AG04450 (cell line): ENCODE results near the gene MTFR2. TPM values are rescaled to one million over a fixed set of nuclear protein-coding genes. Genes with fewer than 3 reads are reported as not detected.

Experiments
- CTCF ChIA-PET: fragments of 300-600, 350-600 bp; formaldehyde crosslinking; extraction: SDS; loops from one replicate; lab custom pipeline; 2022; ENCODE audit warnings: antibody characterized with exemption, inconsistent platforms; lab: Charles Lee
- POLR2A ChIA-PET: fragments of 350-600 bp; formaldehyde crosslinking; extraction: SDS; loops from one replicate; lab custom pipeline; 2021; ENCODE audit warnings: antibody characterized with exemption, inconsistent platforms; lab: Yijun Ruan, JAX
- DNase-seq: peaks from one replicate; pipeline ENCODE4 v3.0.0-alpha.2; 2011; ENCODE audit warnings: low read depth, low spot score
- H3K27ac ChIP-seq: one replicate; pipeline ENCODE4 v1.5.1; 2012; ENCODE audit warnings: low read depth, low read length, control low read depth
- H3K27me3 ChIP-seq: one replicate; pipeline ENCODE4 v1.6.0; 2012; ENCODE audit warnings: low read length; ENCODE audit not compliant: control insufficient read depth, insufficient read depth
- H3K4me3 ChIP-seq: 2 replicates; pipeline ENCODE4 v1.5.1; 2011; ENCODE audit warnings: mild to moderate bottlenecking, low read depth, low read length, control low read depth
- H3K9me3 ChIP-seq: 2 replicates; pipeline ENCODE4 v1.5.1; 2012; ENCODE audit warnings: low read length; ENCODE audit not compliant: control insufficient read depth, insufficient read depth
- polyA plus RNA-seq: library from polyadenylated mRNA; depleted of rRNA; stranded (reverse); fragments of >200 nt; gene quantifications from 2 replicates; pipeline ENCODE4 v1.2.3, GENCODE V29; 2011
- TF ChIP-seq, protein P1 (sequence below): IDR thresholded peaks from 2 replicates; pipeline ENCODE4 v1.5.1; 2011; ENCODE audit warnings: low read depth, low read length, control low read depth, inconsistent platforms

MTFR2 gene
- polyA plus RNA-seq, 1 experiment = 3.3 TPM

DNA sequence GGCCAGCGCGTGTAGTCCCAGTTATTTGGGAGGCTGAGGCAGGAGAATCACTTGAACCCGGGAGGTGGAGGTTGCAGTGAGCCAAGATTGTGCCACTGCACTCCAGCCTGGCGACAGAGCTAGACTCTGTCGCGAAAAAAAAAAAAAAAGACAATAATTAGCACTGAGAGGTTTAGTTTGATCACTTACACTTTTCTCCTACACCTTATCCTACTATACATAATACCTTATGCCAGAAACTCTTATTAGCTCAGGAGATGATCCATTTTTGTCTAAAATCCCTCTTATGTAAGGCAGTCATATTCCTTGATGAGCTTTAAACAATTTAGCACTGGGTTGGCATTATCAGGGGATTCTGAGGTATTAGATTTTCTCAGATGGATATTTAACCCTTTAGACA lies 3.6 kb upstream of the MTFR2 start:
- H3K27ac ChIP-seq = no peak overlapping the region
- POLR2A ChIA-PET = interaction anchor here (0.7 kb wide), 2 partner anchors 18 to 20 kb away, joined by 3 to 4 read pairs; no protein-coding TSS in a partner anchor
- no peak overlapping the region for H3K4me3 ChIP-seq
- CTCF ChIA-PET = interaction anchor here (0.9 kb wide), 1 partner anchor 28 kb away, joined by 7 read pairs; no protein-coding TSS in a partner anchor
- TF ChIP-seq, protein P1, sequence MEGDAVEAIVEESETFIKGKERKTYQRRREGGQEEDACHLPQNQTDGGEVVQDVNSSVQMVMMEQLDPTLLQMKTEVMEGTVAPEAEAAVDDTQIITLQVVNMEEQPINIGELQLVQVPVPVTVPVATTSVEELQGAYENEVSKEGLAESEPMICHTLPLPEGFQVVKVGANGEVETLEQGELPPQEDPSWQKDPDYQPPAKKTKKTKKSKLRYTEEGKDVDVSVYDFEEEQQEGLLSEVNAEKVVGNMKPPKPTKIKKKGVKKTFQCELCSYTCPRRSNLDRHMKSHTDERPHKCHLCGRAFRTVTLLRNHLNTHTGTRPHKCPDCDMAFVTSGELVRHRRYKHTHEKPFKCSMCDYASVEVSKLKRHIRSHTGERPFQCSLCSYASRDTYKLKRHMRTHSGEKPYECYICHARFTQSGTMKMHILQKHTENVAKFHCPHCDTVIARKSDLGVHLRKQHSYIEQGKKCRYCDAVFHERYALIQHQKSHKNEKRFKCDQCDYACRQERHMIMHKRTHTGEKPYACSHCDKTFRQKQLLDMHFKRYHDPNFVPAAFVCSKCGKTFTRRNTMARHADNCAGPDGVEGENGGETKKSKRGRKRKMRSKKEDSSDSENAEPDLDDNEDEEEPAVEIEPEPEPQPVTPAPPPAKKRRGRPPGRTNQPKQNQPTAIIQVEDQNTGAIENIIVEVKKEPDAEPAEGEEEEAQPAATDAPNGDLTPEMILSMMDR = no peak
- no peak for DNase-seq
- H3K27me3 ChIP-seq = no peaks in the 10 kb centered on the region
- H3K9me3 ChIP-seq = no peaks in the 10 kb centered on the region

DNA sequence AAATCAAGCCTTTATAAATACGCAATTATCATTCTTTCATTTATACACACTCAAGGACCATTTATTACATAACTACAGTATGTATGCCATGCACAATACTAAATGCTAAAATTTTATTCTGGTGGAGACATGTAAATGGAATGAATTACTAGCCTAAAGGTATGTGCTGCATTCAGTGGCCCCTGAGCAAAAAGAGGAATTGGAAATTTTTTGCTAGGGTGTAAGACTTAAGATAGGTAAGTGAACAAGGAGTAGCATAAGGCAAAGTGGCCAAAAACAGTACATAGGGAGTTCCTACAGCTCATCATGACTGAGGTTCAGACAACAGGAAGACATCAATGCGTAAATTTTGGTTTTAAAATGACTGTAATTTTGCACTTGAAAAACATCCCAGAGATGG lies 2.3 kb upstream of the MTFR2 start:
- TF ChIP-seq, protein P1 = no peak
- H3K27me3 ChIP-seq = no peaks in the 10 kb centered on the region
- no peak overlapping the region for H3K27ac ChIP-seq
- ChIA-PET POLR2A (interaction anchor here (3.2 kb wide), 1 partner anchor 37 kb away, joined by 24 read pairs; the partner anchor contains the start of gene BCLAF1), CTCF (interaction anchor here (0.7 to 1.5 kb wide), 2 partner anchors 26 to 737 kb away, joined by 3 to 5 read pairs; no protein-coding TSS in a partner anchor)
- no peak overlapping the region for H3K4me3 ChIP-seq
- no peaks in the 10 kb centered on the region for H3K9me3 ChIP-seq
- no peak for DNase-seq

DNA sequence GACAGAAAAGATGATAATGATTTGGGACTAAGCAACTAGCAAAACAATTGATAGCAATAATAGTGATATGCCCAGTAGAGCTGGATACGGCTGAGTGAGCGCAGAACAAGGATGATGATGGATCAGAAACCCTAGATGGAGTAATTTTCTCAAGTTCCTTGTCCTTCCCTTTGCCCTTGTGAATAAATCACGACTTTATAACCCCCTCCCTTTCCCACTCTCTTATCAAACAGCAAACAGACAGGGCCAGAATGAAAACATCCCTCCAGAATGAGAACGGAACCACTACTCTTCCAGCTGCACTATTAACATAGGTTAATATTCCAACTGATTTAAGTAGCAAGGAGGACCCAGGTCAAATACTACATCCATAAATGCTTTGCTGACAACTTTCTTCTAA lies 1.3 kb upstream of the MTFR2 start:
- TF ChIP-seq, protein P1 = no peak
- Histone ChIP-seq H3K27ac (no peak overlapping the region), H3K27me3 (no peaks in the 10 kb centered on the region), H3K9me3 (no peaks in the 10 kb centered on the region), H3K4me3 (peak overlapping the region; percentile 91; the same call in 1 of the 2 replicates)
- ChIA-PET CTCF (interaction anchor here (0.9 to 1.5 kb wide), 2 partner anchors 25 to 295 kb away, joined by 3 to 5 read pairs; no protein-coding TSS in a partner anchor), POLR2A (interaction anchor here (3.2 kb wide), 1 partner anchor 38 kb away, joined by 24 read pairs; the partner anchor contains the start of gene BCLAF1)
- DNase-seq = no peak

DNA sequence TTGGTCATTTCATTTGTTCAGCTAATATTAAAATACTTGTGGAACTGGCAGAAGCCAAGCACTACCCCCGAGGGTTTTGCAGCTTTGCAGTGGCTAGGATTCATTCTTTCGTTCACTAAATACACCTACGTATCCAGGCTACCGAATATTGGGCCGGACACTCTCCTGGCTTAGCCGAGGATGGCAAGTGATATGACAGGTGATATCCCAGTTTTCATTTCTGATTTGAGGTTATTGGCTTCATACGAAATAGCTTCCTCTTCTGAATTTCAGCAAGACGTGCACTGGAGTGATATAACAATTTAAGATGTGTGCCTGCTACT lies 536 bp upstream of the MTFR2 start:
- H3K9me3 ChIP-seq = no peaks in the 10 kb centered on the region
- H3K27ac ChIP-seq = peak overlapping the region; percentile 59
- H3K27me3 ChIP-seq = no peaks in the 10 kb centered on the region
- TF ChIP-seq, protein P1 = no peak
- ChIA-PET POLR2A (interaction anchor here (0.7 to 3.2 kb wide), 2 partner anchors 12 to 39 kb away, joined by 4 to 24 read pairs; partner anchors contain the start of gene BCLAF1), CTCF (interaction anchor here (0.8 to 1.1 kb wide), 5 partner anchors 12 to 744 kb away, joined by 3 to 5 read pairs (median 3); partner anchors contain the start of gene BCLAF1)
- peak overlapping the region; percentile 91 for H3K4me3 ChIP-seq
- no peak for DNase-seq

DNA sequence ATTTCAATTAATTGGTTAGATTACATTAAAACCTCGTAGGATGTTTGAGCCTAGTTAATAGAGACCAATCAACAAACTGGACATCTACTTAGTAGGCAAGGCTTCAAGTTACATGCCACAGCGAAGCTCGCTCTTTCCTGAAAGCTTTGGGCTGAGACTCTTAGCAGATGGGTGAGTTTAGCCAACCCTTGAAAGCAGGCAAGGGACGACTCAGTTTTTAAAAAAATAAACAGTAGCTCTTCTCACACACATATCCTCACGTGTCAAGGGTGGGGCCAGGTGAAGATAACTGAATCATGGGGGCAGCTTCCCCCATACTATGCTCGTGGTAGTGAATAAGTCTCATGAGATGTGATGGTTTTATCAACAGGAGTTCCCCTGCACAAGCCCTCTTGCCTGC lies 775 bp downstream of the MTFR2 start:
- H3K4me3 ChIP-seq = peak overlapping the region; percentile 91
- no peak for DNase-seq
- TF ChIP-seq, protein P1 = no peak
- no peaks in the 10 kb centered on the region for H3K9me3 ChIP-seq
- CTCF ChIA-PET = no interaction called here
- no peak overlapping the region for H3K27ac ChIP-seq
- POLR2A ChIA-PET = interaction anchor here (3.2 kb wide), 1 partner anchor 40 kb away, joined by 24 read pairs; the partner anchor contains the start of gene BCLAF1
- H3K27me3 ChIP-seq = no peaks in the 10 kb centered on the region
